Neural cell (in vitro differentiated cells): ENCODE results near the gene PEX11B. TPM values are rescaled to one million over a fixed set of nuclear protein-coding genes. Genes with fewer than 3 reads are reported as not detected.

ENCODE experiments used
- H2AFZ ChIP-seq: fragments of 200-600, 300-800 bp; sonication (generic), shearing (Covaris generic); 2 replicates; pipeline ENCODE4 v1.6.0; 2014; ENCODE audit warnings: low read depth, mild to moderate bottlenecking, antibody characterized with exemption, low read length, moderate library complexity
- H3F3A ChIP-seq: fragments of 200-600 bp; shearing (Covaris generic); 2 replicates; pipeline ENCODE4 v1.6.1; 2016; ENCODE audit warnings: mild to moderate bottlenecking, moderate library complexity, mixed read lengths, antibody characterized with exemption, low read length; ENCODE audit not compliant: insufficient read depth, poor library complexity, severe bottlenecking
- H3K27ac ChIP-seq: fragments of 200-600, 300-800 bp; sonication (generic), shearing (Covaris generic); 2 replicates; pipeline ENCODE4 v1.5.1; 2014; ENCODE audit warnings: mild to moderate bottlenecking, low read length, moderate library complexity
- H3K27me3 ChIP-seq: fragments of 300-800, 200-600 bp; sonication (generic), shearing (Covaris generic); 2 replicates; pipeline ENCODE4 v1.6.0; 2014; ENCODE audit warnings: mild to moderate bottlenecking, low read depth, low read length, moderate library complexity; ENCODE audit not compliant: insufficient read depth
- H3K36me3 ChIP-seq: fragments of 300-800, 200-600 bp; sonication (generic), shearing (Covaris generic); 2 replicates; pipeline ENCODE4 v1.5.1; 2014; ENCODE audit warnings: mild to moderate bottlenecking, antibody characterized with exemption, low read length, moderate library complexity; ENCODE audit not compliant: insufficient read depth
- H3K4me2 ChIP-seq: fragments of 300-800, 200-600 bp; sonication (generic), shearing (Covaris generic); 2 replicates; pipeline ENCODE4 v1.6.0; 2014; ENCODE audit warnings: mild to moderate bottlenecking, low read length
- H3K4me3 ChIP-seq: fragments of 300-800, 200-600 bp; sonication (generic), shearing (Covaris generic); 2 replicates; pipeline ENCODE4 v1.5.1; 2014; ENCODE audit warnings: mild to moderate bottlenecking, low read length, moderate library complexity
- H3K79me2 ChIP-seq: fragments of 200-600 bp; shearing (Covaris generic); replicated peaks from 2 replicates; pipeline ENCODE4 v1.6.0; 2014; ENCODE audit warnings: mild to moderate bottlenecking, low read length, moderate library complexity; ENCODE audit not compliant: insufficient read depth
- H3K9ac ChIP-seq: fragments of 300-800, 200-600 bp; sonication (generic), shearing (Covaris generic); 2 replicates; pipeline ENCODE4 v1.6.1; 2016; ENCODE audit warnings: mild to moderate bottlenecking, low read length, mixed read lengths
- H3K9me2 ChIP-seq: fragments of 200-600 bp; shearing (Covaris generic); 2 replicates; pipeline ENCODE4 v1.6.1; 2016; ENCODE audit warnings: mild to moderate bottlenecking, low read length, mixed read lengths; ENCODE audit not compliant: insufficient read depth
- H3K9me3 ChIP-seq: fragments of 200-600, 300-800 bp; sonication (generic), shearing (Covaris generic); 2 replicates; pipeline ENCODE4 v1.6.1; 2016; ENCODE audit warnings: mild to moderate bottlenecking, mixed run types, low read length, moderate library complexity, mixed read lengths
- H4K20me1 ChIP-seq: fragments of 200-600 bp; shearing (Covaris generic); 2 replicates; pipeline ENCODE4 v1.6.1; 2016; ENCODE audit warnings: mild to moderate bottlenecking, mixed run types; ENCODE audit not compliant: insufficient read depth
- CTCF ChIP-seq: fragments of 450-650 bp; IDR thresholded peaks from 2 replicates; pipeline ENCODE4 v1.5.1; 2014; ENCODE audit warnings: antibody characterized with exemption, mild to moderate bottlenecking, moderate library complexity; ENCODE audit not compliant: poor library complexity, severe bottlenecking
- EZH2 ChIP-seq: fragments of 200-600, 300-800 bp; shearing (Covaris generic), sonication (generic); IDR thresholded peaks from 2 replicates; pipeline ENCODE4 v1.6.1; 2014; ENCODE audit warnings: antibody characterized with exemption, low read length, borderline replicate concordance, mild to moderate bottlenecking; ENCODE audit not compliant: insufficient read depth, poor library complexity, severe bottlenecking
- MXI1 ChIP-seq: fragments of 450-650 bp; conservative IDR thresholded peaks from 2 replicates; pipeline ENCODE4 v1.6.1; 2014; ENCODE audit warnings: antibody characterized with exemption, mild to moderate bottlenecking; ENCODE audit not compliant: poor library complexity, severe bottlenecking
- RAD21 ChIP-seq: fragments of 450-650 bp; conservative IDR thresholded peaks from 2 replicates; pipeline ENCODE4 v1.6.1; 2014; ENCODE audit warnings: antibody characterized with exemption, mild to moderate bottlenecking, moderate library complexity
- REST ChIP-seq: IDR thresholded peaks from 2 replicates; pipeline ENCODE4 v1.6.1; 2012; ENCODE audit warnings: borderline replicate concordance
- SMC3 ChIP-seq: fragments of 450-650 bp; conservative IDR thresholded peaks from 2 replicates; pipeline ENCODE4 v1.6.1; 2014; ENCODE audit warnings: antibody characterized with exemption, mild to moderate bottlenecking, moderate library complexity; ENCODE audit not compliant: poor library complexity
- TAF1 ChIP-seq: IDR thresholded peaks from 2 replicates; pipeline ENCODE4 v1.6.1; 2012; ENCODE audit warnings: low read depth
- polyA plus RNA-seq: library from polyadenylated mRNA; depleted of rRNA; stranded (reverse); fragments of >200 nt; gene quantifications from 2 replicates; pipeline ENCODE4 v1.2.3, GENCODE V29; 2014

The PEX11B gene
- polyA plus RNA-seq, 1 donor from 2014 or later = 52.4 TPM

GRCh38 chr1:145871994-145872924 lies 46.3 kb downstream of the PEX11B start:
- H3K4me3 ChIP-seq = peak overlapping the region; percentile 30
- no peaks in the 10 kb centered on the region for H3F3A ChIP-seq
- no peaks in the 10 kb centered on the region for H3K9me2 ChIP-seq
- H2AFZ ChIP-seq = no peak overlapping the region
- H3K27ac ChIP-seq = no peak overlapping the region
- H3K9ac ChIP-seq = no peak overlapping the region
- H3K27me3 ChIP-seq = peaks cover 8% of the 10 kb centered on the region
- H3K36me3 ChIP-seq = no peaks in the 10 kb centered on the region
- H3K9me3 ChIP-seq = no peaks in the 10 kb centered on the region
- no peaks in the 10 kb centered on the region for H3K79me2 ChIP-seq
- no peak overlapping the region for H3K4me2 ChIP-seq
- TF ChIP-seq EZH2 (no peak), SMC3 (no peak), MXI1 (no peak), REST (no peak), TAF1 (no peak), CTCF (no peak)
- H4K20me1 ChIP-seq = no peaks in the 10 kb centered on the region

DNA sequence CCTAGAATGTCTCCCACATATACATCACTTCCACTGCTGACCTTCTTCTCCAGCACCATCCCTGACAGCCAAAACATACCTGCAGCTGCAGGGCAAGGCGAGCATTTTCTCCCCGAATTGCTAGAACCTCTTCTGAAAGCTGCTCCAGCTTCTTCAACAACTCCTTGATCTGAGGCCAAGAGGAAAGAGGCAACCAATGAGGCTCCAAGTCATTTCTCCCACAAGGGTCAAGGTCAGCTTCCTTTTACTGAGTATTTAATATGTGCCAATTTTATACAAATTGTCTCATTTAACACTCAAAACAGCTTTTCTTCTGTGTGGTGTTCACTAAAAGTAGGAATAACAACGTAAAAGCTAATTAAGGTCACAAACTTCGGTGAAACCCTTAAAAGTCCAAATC lies 50.3 kb downstream of the PEX11B start:
- Histone ChIP-seq H3K36me3 (no peaks in the 10 kb centered on the region), H3K9me2 (no peaks in the 10 kb centered on the region), H4K20me1 (no peaks in the 10 kb centered on the region), H3K27ac (no peak overlapping the region), H3K4me2 (no peak overlapping the region), H3K9me3 (no peaks in the 10 kb centered on the region), H3K4me3 (no peak overlapping the region), H3F3A (no peaks in the 10 kb centered on the region), H3K27me3 (peaks cover 8% of the 10 kb centered on the region), H2AFZ (no peak overlapping the region), H3K79me2 (no peaks in the 10 kb centered on the region), H3K9ac (no peak overlapping the region)
- TF ChIP-seq CTCF = no peak
- no peak for TF ChIP-seq RAD21
- TF ChIP-seq SMC3 = no peak
- TF ChIP-seq MXI1 = no peak
- TF ChIP-seq REST = no peak
- no peak for TF ChIP-seq EZH2
- no peak for TF ChIP-seq TAF1
